GM12865 (cell line): ENCODE data around the gene CNTN5.

ENCODE experiments used
- DNase-seq: peaks from one replicate; pipeline ENCODE4 v3.0.0; 2010; ENCODE audit warnings: low read depth
- H3K4me3 ChIP-seq: 2 replicates; pipeline ENCODE4 v1.5.1; 2011; ENCODE audit warnings: mild to moderate bottlenecking, low read depth, low read length, control low read depth
- TF ChIP-seq, protein P1 (sequence below): IDR thresholded peaks from 2 replicates; pipeline ENCODE4 v1.5.1; 2011; ENCODE audit warnings: low read length, control low read depth, low read depth, inconsistent platforms; ENCODE audit not compliant: insufficient read depth; ENCODE audit errors: missing control alignments

The CNTN5 gene

DNA sequence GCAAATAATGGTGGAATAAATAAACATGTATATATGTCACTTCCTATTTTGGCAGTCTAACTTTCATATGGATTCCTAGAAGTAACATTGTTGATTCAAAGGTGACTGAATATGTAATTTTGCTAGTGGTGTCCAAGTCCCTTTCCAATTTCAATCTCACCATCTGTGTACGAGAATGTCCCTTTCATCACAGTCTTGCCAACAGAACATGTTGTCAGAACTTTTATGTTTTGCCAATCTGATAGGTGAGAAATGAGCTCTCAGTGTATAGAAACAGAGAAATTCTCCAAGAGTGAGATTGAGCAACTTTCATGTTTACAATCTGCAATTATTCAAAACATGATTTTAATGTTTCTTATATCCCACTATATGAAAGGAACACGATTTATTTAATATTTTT, 167.5 kb downstream of the CNTN5 start:
- no peak for DNase-seq
- TF ChIP-seq, protein P1, sequence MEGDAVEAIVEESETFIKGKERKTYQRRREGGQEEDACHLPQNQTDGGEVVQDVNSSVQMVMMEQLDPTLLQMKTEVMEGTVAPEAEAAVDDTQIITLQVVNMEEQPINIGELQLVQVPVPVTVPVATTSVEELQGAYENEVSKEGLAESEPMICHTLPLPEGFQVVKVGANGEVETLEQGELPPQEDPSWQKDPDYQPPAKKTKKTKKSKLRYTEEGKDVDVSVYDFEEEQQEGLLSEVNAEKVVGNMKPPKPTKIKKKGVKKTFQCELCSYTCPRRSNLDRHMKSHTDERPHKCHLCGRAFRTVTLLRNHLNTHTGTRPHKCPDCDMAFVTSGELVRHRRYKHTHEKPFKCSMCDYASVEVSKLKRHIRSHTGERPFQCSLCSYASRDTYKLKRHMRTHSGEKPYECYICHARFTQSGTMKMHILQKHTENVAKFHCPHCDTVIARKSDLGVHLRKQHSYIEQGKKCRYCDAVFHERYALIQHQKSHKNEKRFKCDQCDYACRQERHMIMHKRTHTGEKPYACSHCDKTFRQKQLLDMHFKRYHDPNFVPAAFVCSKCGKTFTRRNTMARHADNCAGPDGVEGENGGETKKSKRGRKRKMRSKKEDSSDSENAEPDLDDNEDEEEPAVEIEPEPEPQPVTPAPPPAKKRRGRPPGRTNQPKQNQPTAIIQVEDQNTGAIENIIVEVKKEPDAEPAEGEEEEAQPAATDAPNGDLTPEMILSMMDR, result no peak
- H3K4me3 ChIP-seq, result no peak overlapping the region

DNA sequence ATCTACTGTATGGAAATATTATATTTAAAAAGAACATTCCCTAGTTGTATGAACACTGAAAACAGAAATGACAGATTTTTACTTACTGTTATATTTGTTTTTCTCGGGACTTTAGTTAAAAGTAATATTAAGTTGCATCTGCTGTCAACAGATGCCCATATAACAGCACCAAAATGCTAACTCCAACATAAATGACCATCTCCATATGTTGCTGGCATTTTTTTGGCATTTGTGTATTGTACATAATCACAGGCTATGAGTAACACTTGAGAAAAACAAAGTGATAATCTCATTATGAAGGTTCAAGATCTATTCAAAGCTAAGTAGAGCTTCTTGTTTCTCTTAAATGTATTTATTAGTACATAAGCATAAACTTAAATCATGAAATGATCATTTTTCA, 172.0 kb downstream of the CNTN5 start:
- DNase-seq, result no peak
- TF ChIP-seq, protein P1, result no peak
- H3K4me3 ChIP-seq, result no peak overlapping the region

DNA sequence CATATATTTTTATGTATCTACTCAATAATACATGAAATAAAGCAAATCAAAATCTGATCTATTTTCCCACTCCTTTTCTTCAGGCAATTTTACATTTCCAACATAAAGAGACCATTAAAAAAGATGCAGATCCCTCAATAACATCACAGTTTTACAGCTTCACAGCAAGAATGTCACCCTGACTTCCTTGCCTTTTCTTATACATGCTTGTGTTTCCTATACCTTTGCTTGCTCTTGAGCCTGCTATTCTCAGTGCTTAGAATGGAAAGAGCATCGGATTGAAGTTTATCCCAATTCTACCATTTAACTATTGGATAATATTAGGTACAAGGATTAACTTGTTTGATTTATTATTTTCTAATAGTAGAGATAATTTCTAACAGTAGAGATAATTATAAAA, 176.7 kb downstream of the CNTN5 start:
- TF ChIP-seq, protein P1, result no peak
- no peak for DNase-seq

DNA sequence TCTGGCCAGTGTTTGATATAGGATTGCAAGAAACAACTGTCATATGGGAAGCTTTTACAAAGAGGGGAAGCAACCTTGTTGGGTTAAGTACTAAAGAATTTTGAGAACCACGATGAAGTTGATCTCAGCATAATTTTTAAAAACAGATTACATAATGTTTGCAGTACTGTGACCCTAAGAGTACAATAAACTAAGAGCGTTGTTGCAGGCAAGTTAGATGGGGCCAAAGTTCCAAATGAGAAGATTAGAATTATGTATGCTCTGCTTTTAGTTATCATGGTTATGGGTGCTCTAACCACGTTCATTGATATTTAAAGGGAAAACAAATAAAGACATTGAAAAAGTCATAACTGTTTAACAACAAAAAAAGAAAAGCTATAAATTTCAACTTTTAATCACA, 177.5 kb downstream of the CNTN5 start:
- DNase-seq, result no peak
- H3K4me3 ChIP-seq, result no peak overlapping the region
- TF ChIP-seq, protein P1, result no peak

More for the DNA sequence above, 176.7 kb downstream of the CNTN5 start:
- no peak overlapping the region for H3K4me3 ChIP-seq

DNA sequence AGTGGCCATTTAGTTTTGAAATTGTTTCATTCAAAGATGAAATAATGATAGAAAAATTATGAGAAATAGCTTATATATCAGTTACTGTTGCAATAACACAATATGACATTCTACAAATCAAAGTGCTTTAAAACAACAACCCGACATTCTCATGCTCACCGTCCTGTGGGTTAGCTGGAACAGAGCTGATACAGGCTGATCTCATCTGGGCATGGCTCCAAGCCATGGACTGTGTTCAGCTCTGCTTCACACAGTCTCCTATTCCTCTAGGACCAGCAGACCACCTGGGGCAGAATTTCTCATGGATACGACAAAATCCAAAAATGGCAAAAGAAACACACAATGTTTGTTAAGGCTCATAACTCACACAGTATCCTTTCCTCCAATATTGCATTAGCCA, 178.6 kb downstream of the CNTN5 start:
- DNase-seq, result no peak
- H3K4me3 ChIP-seq, result no peak overlapping the region
- TF ChIP-seq, protein P1, result no peak

DNA sequence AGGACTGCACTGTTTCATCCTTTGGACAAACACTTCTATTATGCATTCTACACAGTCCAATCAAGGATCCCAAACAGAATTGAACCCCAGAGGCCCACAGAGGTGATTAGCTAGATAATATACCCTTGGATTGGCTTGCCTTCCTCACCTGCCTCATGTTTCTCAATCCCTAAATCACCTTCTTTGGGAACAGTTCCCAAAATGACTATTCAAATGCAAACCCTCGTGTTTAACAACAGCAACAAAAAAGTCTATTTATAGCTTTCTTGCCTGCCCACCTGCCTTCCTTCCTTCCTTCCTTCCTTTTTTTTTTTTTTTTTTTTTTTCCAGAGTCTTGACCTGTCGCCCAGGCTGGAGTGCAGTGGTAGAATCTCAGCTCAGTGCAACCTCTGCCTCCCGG, 180.0 kb downstream of the CNTN5 start:
- DNase-seq, result no peak
- TF ChIP-seq, protein P1, result no peak
- H3K4me3 ChIP-seq, result no peak overlapping the region

DNA sequence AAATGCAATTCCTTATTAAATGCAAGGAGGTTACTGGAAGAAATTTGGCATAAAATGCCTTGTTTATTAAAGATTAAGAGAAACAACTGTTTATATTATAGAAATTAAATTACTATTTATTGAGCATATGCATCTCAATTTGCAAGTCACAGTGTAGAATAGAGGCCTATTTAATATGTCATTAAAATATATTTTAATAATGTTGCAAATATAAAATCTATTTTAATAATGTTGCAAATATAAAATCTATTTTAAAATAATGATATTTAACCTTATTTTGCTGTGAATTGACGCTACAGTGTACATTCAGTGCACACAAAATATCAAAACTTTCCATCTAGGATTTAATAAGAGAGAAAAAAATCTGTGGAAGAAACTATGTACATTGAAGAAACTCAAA, 188.1 kb downstream of the CNTN5 start:
- DNase-seq, result no peak
- TF ChIP-seq, protein P1, result no peak
- H3K4me3 ChIP-seq, result no peak overlapping the region
